ENCODE measurements around the gene IL17RE.

- no peak for TF ChIP-seq CTCF (IDR thresholded peaks at IDR 0.05)
- TF ChIP-seq POLR2A (IDR thresholded peaks at IDR 0.05; ENCODE audit: low read depth): no peak
- no peak for TF ChIP-seq POLR2AphosphoS5 (IDR thresholded peaks at IDR 0.05)
Observed at GRCh38 chr3:9878700-9879099, 23.9 kb upstream of the IL17RE start.

Measured in esophagus muscularis mucosa (tissue), 3 donors.